ENCODE results near the gene PCDHA2. TPM values are rescaled to one million over a fixed set of nuclear protein-coding genes. Genes with fewer than 3 reads are reported as not detected.
"Not testable (repeated sequence)": the region's sequence is repeated elsewhere in the genome, so short reads cannot be mapped to it uniquely, and the experiment has no call there.

PCDHA2 gene
- polyA plus RNA-seq, 1 donor: 0.20 TPM

GRCh38 chr5:140808889-140809291, 14.2 kb downstream of the PCDHA2 start:
- no peak for DNase-seq

GRCh38 chr5:140821375-140822280, 27.0 kb downstream of the PCDHA2 start, which contains the start of gene PCDHA5:
PCDHA5 (plus strand) TSS chr5:140821613.
- DNase-seq: no peak

GRCh38 chr5:140822281-140822629, 27.6 kb downstream of the PCDHA2 start:
- DNase-seq: no peak

DNA sequence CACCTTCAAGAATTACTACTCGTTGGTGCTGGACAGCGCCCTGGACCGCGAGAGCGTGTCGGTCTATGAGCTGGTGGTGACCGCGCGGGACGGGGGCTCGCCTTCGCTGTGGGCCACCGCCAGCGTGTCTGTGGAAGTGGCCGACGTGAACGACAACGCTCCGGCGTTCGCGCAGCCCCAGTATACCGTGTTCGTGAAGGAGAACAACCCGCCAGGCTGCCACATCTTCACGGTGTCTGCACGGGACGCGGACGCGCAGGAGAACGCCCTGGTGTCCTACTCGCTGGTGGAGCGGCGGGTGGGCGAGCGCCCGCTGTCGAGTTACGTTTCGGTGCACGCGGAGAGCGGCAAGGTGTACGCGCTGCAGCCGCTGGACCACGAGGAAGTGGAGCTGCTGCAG, 28.3 kb downstream of the PCDHA2 start:
- not testable (repeated sequence) for DNase-seq

- no peak for DNase-seq
Observed at GRCh38 chr5:140823475-140823874, 28.8 kb downstream of the PCDHA2 start.

GRCh38 chr5:140827704-140828361, 33.2 kb downstream of the PCDHA2 start, which contains the start of gene PCDHA6:
PCDHA6 (plus strand) TSS chr5:140827960; CDS start chr5:140828092, 132 bp downstream.
- DNase-seq: no peak

- no peak for DNase-seq
Observed at GRCh38 chr5:140828362-140828737, 33.7 kb downstream of the PCDHA2 start.

DNA sequence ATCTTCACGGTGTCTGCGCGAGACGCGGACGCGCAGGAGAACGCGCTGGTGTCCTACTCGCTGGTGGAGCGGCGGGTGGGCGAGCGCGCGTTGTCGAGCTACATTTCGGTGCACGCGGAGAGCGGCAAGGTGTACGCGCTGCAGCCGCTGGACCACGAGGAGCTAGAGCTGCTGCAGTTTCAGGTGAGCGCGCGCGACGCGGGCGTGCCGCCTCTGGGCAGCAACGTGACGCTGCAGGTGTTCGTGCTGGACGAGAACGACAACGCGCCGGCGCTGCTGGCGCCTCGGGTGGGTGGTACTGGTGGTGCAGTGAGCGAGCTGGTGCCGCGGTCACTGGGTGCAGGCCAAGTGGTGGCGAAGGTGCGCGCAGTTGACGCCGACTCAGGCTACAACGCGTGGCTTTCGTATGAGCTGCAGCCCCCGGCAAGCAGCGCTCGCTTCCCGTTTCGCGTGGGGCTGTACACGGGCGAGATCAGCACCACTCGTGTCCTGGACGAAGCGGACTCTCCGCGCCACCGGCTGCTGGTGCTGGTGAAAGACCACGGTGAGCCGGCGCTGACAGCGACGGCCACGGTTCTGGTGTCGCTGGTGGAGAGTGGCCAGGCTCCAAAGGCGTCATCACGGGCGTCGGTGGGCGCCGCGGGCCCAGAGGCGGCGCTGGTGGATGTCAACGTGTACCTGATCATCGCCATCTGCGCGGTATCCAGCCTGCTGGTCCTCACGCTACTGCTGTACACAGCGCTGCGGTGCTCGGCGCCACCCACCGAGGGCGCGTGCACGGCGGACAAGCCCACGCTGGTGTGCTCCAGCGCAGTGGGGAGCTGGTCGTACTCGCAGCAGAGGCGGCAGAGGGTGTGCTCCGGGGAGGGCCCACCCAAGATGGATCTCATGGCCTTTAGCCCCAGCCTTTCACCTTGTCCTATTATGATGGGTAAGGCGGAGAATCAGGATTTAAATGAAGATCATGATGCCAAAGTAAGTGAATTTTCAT, 35.2 kb downstream of the PCDHA2 start:
- not testable (repeated sequence) for DNase-seq

DNA sequence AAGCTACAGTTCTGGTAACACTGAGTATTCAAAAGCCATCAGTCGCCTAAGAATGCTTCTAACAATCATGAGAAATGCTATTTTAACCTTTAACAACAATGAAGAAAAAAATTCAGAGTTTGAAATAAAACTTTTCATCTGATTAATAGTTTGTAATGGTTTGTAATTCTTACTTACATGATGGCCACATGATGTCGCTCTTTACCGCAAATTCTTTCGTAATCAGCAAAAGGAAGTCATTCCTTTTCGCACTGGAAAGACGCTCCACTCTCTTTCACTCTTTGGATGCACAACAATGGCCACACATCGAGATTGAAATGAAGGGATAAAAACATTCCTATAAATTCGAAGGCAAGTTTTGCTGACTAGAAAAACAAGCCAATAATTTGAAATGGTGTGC, 39.3 kb downstream of the PCDHA2 start, which contains the start of gene PCDHA7:
Gene PCDHA7 (plus strand): TSS at position 277 of the 400 bp plus-strand sequence. CDS start 115 bp downstream, at position 392.
- no peak for DNase-seq

DNA sequence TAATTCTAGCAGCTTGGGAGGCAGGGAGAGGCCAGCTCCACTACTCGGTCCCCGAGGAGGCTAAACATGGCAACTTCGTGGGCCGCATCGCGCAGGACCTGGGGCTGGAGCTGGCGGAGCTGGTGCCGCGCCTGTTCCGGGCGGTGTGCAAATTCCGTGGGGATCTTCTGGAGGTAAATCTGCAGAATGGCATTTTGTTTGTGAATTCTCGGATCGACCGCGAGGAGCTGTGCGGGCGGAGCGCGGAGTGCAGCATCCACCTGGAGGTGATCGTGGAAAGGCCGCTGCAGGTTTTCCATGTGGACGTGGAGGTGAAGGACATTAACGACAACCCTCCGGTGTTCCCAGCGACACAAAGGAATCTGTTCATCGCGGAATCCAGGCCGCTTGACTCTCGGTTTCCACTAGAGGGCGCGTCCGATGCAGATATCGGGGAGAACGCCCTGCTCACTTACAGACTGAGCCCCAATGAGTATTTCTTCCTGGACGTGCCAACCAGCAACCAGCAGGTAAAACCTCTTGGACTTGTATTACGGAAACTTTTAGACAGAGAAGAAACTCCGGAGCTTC, 39.9 kb downstream of the PCDHA2 start:
- not testable (repeated sequence) for DNase-seq

GRCh38 chr5:140835622-140836510, 41.2 kb downstream of the PCDHA2 start:
- no peak for DNase-seq

GRCh38 chr5:140840978-140841962, 46.6 kb downstream of the PCDHA2 start, which contains the start of gene PCDHA8:
PCDHA8 (plus strand) TSS chr5:140841187; CDS start chr5:140841322, 135 bp downstream.
- DNase-seq: no peak

GRCh38 chr5:140842798-140843733, 48.4 kb downstream of the PCDHA2 start:
- DNase-seq: no peak
